RPMI7951 (cell line): ENCODE measurements around the gene NOTCH1. TPM values are rescaled to one million over a fixed set of nuclear protein-coding genes. Genes with fewer than 3 reads are reported as not detected.
"Not testable (repeated sequence)": the region's sequence is repeated elsewhere in the genome, so short reads cannot be mapped to it uniquely, and the experiment has no call there.

Experiments
- DNase-seq: peaks from one replicate; pipeline ENCODE4 v3.0.0-alpha.2; 2012; ENCODE audit warnings: low read depth
- total RNA-seq: library from RNA; depleted of rRNA; stranded (reverse); fragments of >200 nt; shearing (Covaris generic); gene quantifications from 2 replicates; pipeline ENCODE4 v1.2.3, GENCODE V29; 2014

NOTCH1 gene
- total RNA-seq, 1 experiment from 2014 or later, result 1.8 TPM

- DNase-seq, result peak; percentile 16
Observed at GRCh38 chr9:136578915-136579649, 33.2 kb upstream of the NOTCH1 start.

DNA sequence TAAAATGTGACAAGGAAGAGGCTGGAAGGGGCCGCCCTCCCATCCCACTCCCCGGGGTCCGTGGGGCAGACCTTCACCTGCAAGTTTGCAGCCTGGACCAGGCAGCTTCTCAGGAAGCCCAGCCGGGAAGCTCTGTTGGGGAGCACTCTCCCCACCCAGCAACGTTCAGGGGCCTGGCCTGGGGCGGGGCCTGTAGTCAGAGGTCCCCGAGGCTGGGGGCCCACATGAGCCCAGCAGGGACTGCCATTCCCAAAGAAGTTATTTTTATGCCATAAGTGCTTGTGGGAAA is 32.7 kb upstream of the NOTCH1 start:
- DNase-seq, result no peak

DNA sequence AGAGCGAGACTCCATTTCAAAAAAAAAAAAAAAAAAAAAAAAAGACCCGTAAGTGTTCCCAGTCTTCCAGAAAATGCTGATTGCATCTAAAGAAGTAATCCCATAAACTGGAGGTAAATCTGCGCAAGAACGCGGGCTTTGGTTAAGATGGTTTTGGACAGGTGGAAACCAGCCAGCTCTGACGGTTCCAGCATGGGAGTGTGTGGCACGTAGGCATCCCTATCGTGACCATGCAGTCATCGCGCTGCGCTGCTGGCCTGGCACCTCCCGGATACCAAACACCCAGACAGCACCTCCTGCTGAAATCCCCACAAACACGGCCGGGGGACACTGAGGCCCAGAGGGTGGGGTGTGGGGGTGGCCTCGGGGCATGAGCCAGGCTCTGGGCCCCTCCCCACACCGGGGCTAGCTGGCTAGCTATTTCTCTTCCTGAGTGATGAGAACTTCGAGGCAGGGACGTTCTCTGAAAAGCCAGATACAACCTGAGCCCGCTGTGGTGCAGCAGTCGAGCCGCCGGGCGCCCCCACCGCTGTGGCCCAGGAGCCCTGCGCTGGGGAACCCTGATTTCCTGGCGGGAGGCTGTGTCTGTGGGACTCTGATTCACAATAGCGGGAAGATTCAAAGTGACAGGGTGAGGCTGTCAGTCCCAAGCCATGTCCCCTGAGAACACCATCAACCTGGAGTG is 32.2 kb upstream of the NOTCH1 start:
- no peak for DNase-seq

GRCh38 chr9:136576269-136576626 is 30.4 kb upstream of the NOTCH1 start:
- DNase-seq, result peak; percentile 40

- no peak for DNase-seq
Observed at GRCh38 chr9:136575626-136576268, 29.9 kb upstream of the NOTCH1 start.

- DNase-seq, result not testable (repeated sequence)
Observed at GRCh38 chr9:136574606-136575005, 28.8 kb upstream of the NOTCH1 start.

DNA sequence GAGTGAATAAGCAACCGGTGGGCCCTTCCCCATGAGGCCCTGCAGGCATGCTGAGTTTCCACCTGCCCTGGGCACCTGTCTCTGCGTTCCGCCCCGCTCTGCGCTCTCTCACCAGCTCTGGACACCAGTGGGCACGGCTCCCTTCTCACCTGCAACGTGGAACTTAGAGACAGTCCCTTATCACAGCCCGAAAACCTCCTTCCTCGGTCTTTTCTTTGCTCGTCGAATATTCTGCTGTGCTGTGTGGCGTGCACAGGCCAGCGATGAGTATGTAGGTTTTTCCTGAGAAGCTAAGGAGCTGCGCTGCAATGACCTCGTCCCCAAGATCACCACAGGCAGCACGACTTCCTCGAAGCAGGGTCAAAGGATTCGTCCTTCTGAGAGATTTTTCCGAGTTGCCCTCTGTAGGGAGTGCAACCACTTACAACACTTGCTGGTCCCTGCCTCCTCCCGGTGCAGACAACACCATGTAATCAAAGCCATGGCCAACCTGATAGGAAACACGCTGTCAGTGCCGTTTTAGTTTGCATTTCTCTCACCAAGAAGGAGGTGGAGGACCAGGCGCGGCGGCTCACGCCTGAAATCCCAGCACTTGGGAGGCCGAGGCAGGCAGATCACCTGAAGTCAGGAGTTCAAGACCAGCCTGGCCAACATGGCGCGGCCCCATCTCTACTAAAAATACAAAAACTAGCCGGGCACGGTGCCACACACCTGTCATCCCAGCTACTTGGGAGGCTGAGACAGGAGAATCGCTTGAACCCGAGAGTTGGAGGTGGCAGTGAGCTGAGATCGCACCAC is 27.2 kb upstream of the NOTCH1 start:
- DNase-seq, result no peak

GRCh38 chr9:136572003-136572827 is 26.4 kb upstream of the NOTCH1 start:
- DNase-seq, result no peak

- DNase-seq, result no peak
Observed at GRCh38 chr9:136571531-136571930, 25.7 kb upstream of the NOTCH1 start.

DNA sequence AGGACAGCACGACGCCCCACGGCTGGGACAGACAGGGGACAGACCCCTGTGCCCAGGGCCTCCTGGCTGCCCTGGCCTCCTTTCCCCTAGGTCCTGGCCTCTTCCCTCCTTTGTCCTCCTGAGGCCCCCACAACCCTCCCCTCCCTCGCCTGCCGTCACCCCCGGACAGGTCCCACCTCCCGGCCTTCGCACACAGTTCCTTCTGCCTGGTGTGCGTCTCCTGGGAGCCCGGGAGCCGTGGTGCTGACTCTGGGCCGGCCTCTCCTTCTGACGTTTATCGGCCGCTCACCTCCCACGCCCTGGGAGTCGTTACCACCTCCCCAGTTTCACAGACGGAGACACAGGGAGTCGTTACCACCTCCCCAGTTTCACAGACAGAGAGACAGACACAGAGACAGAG is 25.1 kb upstream of the NOTCH1 start:
- DNase-seq, result no peak

- no peak for DNase-seq
Observed at GRCh38 chr9:136570191-136570845, 24.5 kb upstream of the NOTCH1 start.

GRCh38 chr9:136569526-136570148 is 23.8 kb upstream of the NOTCH1 start:
- DNase-seq, result no peak

- no peak for DNase-seq
Observed at GRCh38 chr9:136568288-136569081, 22.6 kb upstream of the NOTCH1 start.

DNA sequence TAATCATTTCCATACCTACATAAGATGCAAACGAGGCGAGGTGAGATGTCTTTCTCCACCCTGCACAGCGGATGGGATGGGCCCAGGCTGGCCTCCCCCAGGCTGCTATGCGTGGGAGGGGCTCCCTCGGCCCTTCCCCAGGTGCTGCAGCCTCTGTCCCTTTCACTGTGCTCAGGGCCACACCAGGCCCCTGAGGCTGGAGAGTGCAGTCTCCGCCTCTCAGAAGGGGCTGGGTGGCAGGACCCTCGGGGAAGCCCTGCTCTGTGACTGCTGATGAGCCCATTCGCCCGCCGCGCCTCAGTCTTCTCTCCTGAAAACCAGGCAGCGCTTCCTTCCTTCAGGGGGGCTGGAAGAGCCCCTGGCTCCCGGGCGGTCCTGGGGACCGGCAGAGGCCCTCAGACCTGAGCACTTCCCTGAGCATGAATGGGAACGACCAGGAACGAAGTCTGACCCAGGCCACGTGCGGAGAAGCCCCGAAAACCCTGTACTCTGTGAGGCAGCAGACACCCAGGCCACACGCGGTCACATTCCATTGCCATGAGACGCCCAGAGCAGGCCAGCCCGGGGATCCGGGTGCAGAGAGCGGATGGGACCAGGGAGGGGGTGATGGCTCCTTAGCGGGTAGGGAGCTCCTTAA is 21.9 kb upstream of the NOTCH1 start:
- DNase-seq, result peak; percentile 86

DNA sequence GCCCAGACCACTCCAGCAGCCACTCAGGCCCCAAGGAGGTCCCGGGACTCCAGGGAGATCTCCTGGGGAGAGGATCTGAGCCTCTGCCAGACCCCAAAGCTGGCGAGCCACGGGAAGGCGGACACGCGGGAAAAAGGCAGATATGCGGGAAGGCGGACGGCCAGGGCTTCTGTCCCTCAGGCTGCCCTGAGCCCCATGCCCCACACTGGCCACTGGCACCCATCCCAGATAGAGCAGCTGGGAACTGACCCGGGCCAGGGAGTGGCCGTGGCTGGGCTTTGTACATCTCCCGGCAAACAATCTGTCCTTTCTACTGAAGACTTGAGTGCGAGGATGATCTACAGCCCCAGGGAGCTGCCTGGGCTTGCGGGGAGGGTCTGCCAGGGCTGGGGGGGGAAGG is 21.1 kb upstream of the NOTCH1 start:
- DNase-seq, result peak; percentile 70

- no peak for DNase-seq
Observed at GRCh38 chr9:136566553-136566895, 20.7 kb upstream of the NOTCH1 start.

- DNase-seq, result no peak
Observed at GRCh38 chr9:136565715-136566552, 20.1 kb upstream of the NOTCH1 start.

- DNase-seq, result no peak
Observed at GRCh38 chr9:136565086-136565714, 19.4 kb upstream of the NOTCH1 start.
